GM12873 (cell line): ENCODE results near the gene APLP2.

ENCODE experiments used
- CTCF ChIP-seq: IDR thresholded peaks from 2 replicates; pipeline ENCODE4 v1.5.1; 2012; ENCODE audit warnings: low read depth, mild to moderate bottlenecking, moderate library complexity, low read length, control low read depth; ENCODE audit not compliant: insufficient read depth; ENCODE audit errors: missing control alignments

APLP2 gene

GRCh38 chr11:130139401-130139800, 69.7 kb downstream of the APLP2 start:
- no peak for TF ChIP-seq CTCF

DNA sequence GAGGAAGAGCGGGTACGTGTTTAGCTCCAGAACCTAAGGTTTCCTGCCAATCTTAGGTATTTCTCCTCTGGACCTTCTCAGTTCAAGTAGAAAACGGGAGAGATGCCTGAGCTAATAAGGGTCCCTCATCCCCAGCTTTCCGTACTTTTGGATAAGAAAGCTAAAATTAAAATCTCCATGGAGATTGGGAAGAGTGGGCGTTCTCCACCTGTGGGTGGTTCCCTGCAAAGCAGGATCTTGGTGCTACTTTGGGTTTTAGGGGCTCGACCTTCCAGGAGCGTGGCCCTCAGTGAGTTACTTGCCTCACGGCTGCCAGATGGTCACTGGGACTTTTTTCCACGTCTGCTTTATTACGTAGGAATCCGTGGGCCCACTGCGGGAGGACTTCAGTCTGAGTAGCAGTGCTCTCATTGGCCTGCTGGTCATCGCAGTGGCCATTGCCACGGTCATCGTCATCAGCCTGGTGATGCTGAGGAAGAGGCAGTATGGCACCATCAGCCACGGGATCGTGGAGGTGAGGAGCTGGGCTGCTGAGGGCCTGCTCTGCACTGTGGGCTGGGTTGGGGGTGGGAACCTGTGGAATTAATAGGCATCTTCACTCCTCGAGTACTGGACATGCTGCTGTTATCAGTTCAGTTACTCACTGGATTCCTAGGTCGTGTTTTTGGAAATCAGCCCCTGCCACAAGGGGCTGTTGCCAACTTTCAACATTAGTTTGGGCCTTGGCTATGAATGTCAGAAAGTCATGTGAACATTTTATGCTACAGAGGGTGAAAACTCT, 72.1 kb downstream of the APLP2 start:
- TF ChIP-seq CTCF: no peak

DNA sequence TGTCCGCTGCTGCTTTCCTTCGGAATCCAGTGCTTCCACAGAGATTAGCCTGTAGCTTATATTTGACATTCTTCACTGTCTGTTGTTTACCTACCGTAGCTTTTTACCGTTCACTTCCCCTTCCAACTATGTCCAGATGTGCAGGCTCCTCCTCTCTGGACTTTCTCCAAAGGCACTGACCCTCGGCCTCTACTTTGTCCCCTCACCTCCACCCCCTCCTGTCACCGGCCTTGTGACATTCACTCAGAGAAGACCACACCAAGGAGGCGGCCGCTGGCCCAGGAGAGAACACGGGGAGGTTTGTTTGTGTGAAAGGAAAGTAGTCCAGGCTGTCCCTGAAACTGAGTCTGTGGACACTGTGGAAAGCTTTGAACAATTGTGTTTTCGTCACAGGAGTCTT, 74.4 kb downstream of the APLP2 start:
- TF ChIP-seq CTCF: no peak

- no peak for TF ChIP-seq CTCF
These were observed 75.2 kb downstream of the APLP2 start for GRCh38 chr11:130144861-130145281.

GRCh38 chr11:130145311-130145812, 75.7 kb downstream of the APLP2 start:
- TF ChIP-seq CTCF: no peak

DNA sequence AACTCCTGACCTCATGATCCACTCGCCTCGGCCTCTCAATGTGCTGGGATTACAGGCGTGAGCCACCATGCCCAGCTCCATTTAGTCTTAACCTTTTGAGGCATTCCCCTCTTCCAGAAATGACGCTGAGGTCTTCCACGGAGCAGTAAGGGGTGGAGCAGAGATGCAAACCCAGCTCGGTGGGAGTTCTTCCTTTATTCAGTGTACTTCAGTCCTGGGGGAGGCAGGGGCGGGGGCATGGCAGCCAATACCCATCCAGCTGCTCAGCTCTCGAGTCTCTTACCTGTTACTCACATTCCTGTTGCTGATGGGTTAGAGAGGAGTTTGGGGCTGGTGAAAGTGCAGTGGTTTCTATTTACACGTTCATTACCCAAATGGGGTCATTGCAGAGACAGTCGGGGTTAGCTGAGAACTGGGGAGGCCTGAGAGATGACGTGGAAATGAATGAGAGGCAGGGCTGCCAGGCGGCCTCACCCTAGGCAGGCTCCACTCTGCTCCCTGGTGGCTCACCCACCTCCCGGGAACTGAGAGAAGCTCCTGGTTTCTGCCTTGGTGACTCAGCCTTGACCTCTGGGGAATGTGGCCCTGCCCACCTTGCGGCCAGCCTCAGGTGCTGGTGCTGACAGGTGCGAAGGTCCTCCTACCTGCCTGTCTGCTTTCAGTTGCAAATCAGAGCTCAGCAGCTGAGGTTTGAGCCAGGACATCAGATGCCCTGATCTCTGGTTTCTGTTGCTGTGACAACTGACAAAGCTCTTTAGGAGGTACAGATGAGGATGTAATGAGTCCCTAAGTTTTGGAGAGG, 76.5 kb downstream of the APLP2 start:
- TF ChIP-seq CTCF: no peak

- no peak for TF ChIP-seq CTCF
These were observed 77.1 kb downstream of the APLP2 start for GRCh38 chr11:130146796-130147195.
